K562 (cell line): ENCODE data around the gene VSIG10L2. TPM values are rescaled to one million over a fixed set of nuclear protein-coding genes. Genes with fewer than 3 reads are reported as not detected.

ENCODE experiments used
- polyA plus RNA-seq, 8 experiments: library from polyadenylated mRNA; depleted of rRNA in 4 of 8; stranded (reverse) in 5 of 8; unstranded in 3 of 8; fragments of >200 nt; fragmentation: Nextera tagmentation in 2 of 8; fragmentation: Illumina TruSeq in 1 of 8; extraction: Ambion mirVana in 2 of 8; extraction: Trizol in 1 of 8; gene quantifications; 2 replicates each; pipeline versions ENCODE4 v1.2.1 to v1.2.3, GENCODE V29; 2011 to 2014; ENCODE audit warnings: inconsistent platforms in 1 of 8, missing spikeins in 1 of 8
- total RNA-seq, 7 experiments: library from RNA; depleted of rRNA in 6 of 7; stranded (reverse); fragments of >200 nt in 6 of 7; fragmentation: Illumina TruSeq in 2 of 7; extraction: Trizol in 2 of 7; gene quantifications; 2 replicates each; pipeline versions ENCODE4 v1.2.1 to v1.2.3, GENCODE V29; 2011 to 2021; ENCODE audit warnings: low replicate concordance in 1 of 7
- TF ChIP-seq, protein P1 (sequence below): fragments of 450-650 bp; IDR thresholded peaks from 2 replicates; pipeline ENCODE4 v1.6.1; 2016; ENCODE audit warnings: mild to moderate bottlenecking, moderate library complexity

The VSIG10L2 gene
- total and polyA plus RNA-seq, 9 of the 15 experiments (the other 6 are each of a cell fraction or from before 2014, with no cell fraction given) = not detected

DNA sequence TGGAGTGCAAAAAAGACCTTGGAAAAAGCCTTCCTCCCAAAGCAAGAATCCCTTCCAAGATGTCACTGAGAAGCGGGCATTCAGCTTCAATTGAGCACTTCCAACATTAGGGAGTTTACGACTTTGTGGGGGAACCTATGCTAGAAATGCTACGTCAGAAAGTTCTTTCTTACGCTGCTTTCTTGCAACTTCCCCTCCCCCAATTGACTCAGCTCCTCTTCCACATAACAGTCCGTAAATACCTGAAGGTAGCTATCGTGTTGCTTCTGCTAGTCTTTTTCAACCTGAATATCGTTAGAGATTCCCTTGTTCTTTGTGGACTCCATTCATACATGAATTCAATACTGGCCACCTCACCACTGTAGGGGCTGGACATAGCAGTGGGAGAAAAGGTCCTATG is 47.0 kb downstream of the VSIG10L2 start (continued):
- TF ChIP-seq, protein P1, sequence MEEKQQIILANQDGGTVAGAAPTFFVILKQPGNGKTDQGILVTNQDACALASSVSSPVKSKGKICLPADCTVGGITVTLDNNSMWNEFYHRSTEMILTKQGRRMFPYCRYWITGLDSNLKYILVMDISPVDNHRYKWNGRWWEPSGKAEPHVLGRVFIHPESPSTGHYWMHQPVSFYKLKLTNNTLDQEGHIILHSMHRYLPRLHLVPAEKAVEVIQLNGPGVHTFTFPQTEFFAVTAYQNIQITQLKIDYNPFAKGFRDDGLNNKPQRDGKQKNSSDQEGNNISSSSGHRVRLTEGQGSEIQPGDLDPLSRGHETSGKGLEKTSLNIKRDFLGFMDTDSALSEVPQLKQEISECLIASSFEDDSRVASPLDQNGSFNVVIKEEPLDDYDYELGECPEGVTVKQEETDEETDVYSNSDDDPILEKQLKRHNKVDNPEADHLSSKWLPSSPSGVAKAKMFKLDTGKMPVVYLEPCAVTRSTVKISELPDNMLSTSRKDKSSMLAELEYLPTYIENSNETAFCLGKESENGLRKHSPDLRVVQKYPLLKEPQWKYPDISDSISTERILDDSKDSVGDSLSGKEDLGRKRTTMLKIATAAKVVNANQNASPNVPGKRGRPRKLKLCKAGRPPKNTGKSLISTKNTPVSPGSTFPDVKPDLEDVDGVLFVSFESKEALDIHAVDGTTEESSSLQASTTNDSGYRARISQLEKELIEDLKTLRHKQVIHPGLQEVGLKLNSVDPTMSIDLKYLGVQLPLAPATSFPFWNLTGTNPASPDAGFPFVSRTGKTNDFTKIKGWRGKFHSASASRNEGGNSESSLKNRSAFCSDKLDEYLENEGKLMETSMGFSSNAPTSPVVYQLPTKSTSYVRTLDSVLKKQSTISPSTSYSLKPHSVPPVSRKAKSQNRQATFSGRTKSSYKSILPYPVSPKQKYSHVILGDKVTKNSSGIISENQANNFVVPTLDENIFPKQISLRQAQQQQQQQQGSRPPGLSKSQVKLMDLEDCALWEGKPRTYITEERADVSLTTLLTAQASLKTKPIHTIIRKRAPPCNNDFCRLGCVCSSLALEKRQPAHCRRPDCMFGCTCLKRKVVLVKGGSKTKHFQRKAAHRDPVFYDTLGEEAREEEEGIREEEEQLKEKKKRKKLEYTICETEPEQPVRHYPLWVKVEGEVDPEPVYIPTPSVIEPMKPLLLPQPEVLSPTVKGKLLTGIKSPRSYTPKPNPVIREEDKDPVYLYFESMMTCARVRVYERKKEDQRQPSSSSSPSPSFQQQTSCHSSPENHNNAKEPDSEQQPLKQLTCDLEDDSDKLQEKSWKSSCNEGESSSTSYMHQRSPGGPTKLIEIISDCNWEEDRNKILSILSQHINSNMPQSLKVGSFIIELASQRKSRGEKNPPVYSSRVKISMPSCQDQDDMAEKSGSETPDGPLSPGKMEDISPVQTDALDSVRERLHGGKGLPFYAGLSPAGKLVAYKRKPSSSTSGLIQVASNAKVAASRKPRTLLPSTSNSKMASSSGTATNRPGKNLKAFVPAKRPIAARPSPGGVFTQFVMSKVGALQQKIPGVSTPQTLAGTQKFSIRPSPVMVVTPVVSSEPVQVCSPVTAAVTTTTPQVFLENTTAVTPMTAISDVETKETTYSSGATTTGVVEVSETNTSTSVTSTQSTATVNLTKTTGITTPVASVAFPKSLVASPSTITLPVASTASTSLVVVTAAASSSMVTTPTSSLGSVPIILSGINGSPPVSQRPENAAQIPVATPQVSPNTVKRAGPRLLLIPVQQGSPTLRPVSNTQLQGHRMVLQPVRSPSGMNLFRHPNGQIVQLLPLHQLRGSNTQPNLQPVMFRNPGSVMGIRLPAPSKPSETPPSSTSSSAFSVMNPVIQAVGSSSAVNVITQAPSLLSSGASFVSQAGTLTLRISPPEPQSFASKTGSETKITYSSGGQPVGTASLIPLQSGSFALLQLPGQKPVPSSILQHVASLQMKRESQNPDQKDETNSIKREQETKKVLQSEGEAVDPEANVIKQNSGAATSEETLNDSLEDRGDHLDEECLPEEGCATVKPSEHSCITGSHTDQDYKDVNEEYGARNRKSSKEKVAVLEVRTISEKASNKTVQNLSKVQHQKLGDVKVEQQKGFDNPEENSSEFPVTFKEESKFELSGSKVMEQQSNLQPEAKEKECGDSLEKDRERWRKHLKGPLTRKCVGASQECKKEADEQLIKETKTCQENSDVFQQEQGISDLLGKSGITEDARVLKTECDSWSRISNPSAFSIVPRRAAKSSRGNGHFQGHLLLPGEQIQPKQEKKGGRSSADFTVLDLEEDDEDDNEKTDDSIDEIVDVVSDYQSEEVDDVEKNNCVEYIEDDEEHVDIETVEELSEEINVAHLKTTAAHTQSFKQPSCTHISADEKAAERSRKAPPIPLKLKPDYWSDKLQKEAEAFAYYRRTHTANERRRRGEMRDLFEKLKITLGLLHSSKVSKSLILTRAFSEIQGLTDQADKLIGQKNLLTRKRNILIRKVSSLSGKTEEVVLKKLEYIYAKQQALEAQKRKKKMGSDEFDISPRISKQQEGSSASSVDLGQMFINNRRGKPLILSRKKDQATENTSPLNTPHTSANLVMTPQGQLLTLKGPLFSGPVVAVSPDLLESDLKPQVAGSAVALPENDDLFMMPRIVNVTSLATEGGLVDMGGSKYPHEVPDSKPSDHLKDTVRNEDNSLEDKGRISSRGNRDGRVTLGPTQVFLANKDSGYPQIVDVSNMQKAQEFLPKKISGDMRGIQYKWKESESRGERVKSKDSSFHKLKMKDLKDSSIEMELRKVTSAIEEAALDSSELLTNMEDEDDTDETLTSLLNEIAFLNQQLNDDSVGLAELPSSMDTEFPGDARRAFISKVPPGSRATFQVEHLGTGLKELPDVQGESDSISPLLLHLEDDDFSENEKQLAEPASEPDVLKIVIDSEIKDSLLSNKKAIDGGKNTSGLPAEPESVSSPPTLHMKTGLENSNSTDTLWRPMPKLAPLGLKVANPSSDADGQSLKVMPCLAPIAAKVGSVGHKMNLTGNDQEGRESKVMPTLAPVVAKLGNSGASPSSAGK = no peak
